Psoas muscle (tissue), 8 donors: ENCODE data around the gene ZBTB7C. TPM values are rescaled to one million over a fixed set of nuclear protein-coding genes. Genes with fewer than 3 reads are reported as not detected.
"Not testable (repeated sequence)": the region's sequence is repeated elsewhere in the genome, so short reads cannot be mapped to it uniquely, and the experiment has no call there.

Source experiments
- ATAC-seq, 4 donors: fragments of 200-7000 bp; cut with Tn5 transposase; one replicate each; pipeline ENCODE4 v1.9.1; 2020; ENCODE audit warnings: moderate library complexity in 3 of 4, mild to moderate bottlenecking in 2 of 4
- DNase-seq, 2 donors: peaks; one replicate each; pipeline ENCODE4 v3.0.0-alpha.2; 2020
- H3K27ac ChIP-seq: fragments of 200-600 bp; one replicate; pipeline ENCODE4 v1.8.0; 2022
- H3K27me3 ChIP-seq, 3 donors: fragments of 200-600 bp in 1 of 3; one replicate each; pipeline versions ENCODE4 v1.6.1 to v1.8.0; 2013 to 2022; ENCODE audit warnings: low read length in 2 of 3, mild to moderate bottlenecking in 2 of 3, moderate library complexity in 1 of 3; ENCODE audit not compliant: insufficient read depth in 3 of 3
- H3K36me3 ChIP-seq, 2 donors: fragments of 200-600 bp in 1 of 2; one replicate each; pipeline versions ENCODE4 v1.6.1 to v1.8.0; 2013 to 2022; ENCODE audit warnings: low read depth in 1 of 2, mild to moderate bottlenecking in 1 of 2, moderate library complexity in 1 of 2; ENCODE audit not compliant: insufficient read depth in 1 of 2
- H3K4me1 ChIP-seq: fragments of 200-600 bp; one replicate; pipeline ENCODE4 v1.8.0; 2022
- H3K4me3 ChIP-seq: fragments of 200-600 bp; one replicate; pipeline ENCODE4 v1.8.0; 2022; ENCODE audit warnings: mild to moderate bottlenecking
- H3K9me3 ChIP-seq: fragments of 200-600 bp; one replicate; pipeline ENCODE4 v1.8.0; 2022
- WGBS, 3 donors: extraction: QIAGEN DNeasy Blood & Tissue Kit; methylation state at CpG; one replicate each; pipeline versions ENCODE4 v1.1.6 to v1.1.7; 2013; 5-methylcytosine and 5-hydroxymethylcytosine counted together
- intact Hi-C, 2 donors: fragments of 100-400 bp; cut with DNase I; formaldehyde crosslinking; loops; one replicate each; pipeline versions ENCODE4 v1.11.0 to v1.14.2; 2022
- polyA plus RNA-seq, 3 donors: library from polyadenylated mRNA; stranded (reverse); fragments of 200-250 nt; gene quantifications; one replicate each; pipeline ENCODE4 v1.2.3, GENCODE V29; 2013
- total RNA-seq, 4 donors: library from RNA; stranded (reverse); fragmentation: NEBNext Ultra II Directional in 2 of 4; extraction: Animal tissue kit (Norgen Biotek cat#: 25700) in 2 of 4; gene quantifications; one replicate each; pipeline versions ENCODE4 v1.2.1 to v1.2.4, GENCODE V29; 2021 to 2023
- TF ChIP-seq, protein P1 (sequence below): fragments of 200-600 bp; IDR thresholded peaks from one replicate; pipeline ENCODE4 v1.8.0; 2022; ENCODE audit warnings: antibody characterized with exemption
- donor health status: healthy with polysubstance abuse.
- donor health status: DM: no; HTN: no; CAD: no; lungs with moderate emphysema.
- donor health status: Bipolar disorder and iron deficiency.
- donor health status: healthy.
- donor health status: DM: yes; HTN: yes; CAD: no.
- donor health status: DM: no; HTN: no; CAD: no.
- donor health status: DM: no; HTN: no; CAD: no.
- donor health status: DM: yes; HTN: yes; CAD: no.

The ZBTB7C gene
- total and polyA plus RNA-seq, 7 donors, result 0.34 to 2.9 (median 0.78) TPM

DNA sequence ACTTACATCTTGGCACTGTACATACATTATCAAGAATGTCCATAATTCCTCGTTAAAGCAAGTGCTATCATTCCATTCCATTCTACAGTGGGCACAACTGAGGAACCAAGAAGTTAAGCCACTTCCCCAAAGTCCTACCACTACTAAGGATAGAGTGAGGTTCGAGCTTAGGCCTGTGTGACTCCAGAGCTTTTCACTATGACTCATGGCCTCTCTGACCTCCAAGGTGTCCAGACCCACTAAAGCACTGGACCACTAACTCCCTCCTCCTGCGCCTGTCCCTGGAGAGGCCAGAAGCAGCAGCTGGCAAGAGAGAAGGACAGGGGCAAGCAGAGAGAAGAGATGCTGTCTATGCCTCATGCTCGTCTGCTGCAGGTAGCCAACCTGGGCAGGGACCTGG lies 117.0 kb downstream of the ZBTB7C start:
- Histone ChIP-seq H3K36me3 (no peaks in the 10 kb centered on the region), H3K4me1 (peaks cover 25% of the 10 kb centered on the region), H3K27ac (no peak overlapping the region), H3K9me3 (no peaks in the 10 kb centered on the region), H3K4me3 (no peak overlapping the region), H3K27me3 (no peaks in the 10 kb centered on the region)
- intact Hi-C loops, result loop anchor here in 1 of 2 donors (5.0 kb wide), 1 partner anchor 120 kb away; no protein-coding TSS in a partner anchor
- no peak for ATAC-seq
- 90 to 94% (median 94%) methylated on average over 4 of the region's 4 CpGs for WGBS, 3 donors
- no peak for DNase-seq
- TF ChIP-seq, protein P1, sequence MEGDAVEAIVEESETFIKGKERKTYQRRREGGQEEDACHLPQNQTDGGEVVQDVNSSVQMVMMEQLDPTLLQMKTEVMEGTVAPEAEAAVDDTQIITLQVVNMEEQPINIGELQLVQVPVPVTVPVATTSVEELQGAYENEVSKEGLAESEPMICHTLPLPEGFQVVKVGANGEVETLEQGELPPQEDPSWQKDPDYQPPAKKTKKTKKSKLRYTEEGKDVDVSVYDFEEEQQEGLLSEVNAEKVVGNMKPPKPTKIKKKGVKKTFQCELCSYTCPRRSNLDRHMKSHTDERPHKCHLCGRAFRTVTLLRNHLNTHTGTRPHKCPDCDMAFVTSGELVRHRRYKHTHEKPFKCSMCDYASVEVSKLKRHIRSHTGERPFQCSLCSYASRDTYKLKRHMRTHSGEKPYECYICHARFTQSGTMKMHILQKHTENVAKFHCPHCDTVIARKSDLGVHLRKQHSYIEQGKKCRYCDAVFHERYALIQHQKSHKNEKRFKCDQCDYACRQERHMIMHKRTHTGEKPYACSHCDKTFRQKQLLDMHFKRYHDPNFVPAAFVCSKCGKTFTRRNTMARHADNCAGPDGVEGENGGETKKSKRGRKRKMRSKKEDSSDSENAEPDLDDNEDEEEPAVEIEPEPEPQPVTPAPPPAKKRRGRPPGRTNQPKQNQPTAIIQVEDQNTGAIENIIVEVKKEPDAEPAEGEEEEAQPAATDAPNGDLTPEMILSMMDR, result no peak

DNA sequence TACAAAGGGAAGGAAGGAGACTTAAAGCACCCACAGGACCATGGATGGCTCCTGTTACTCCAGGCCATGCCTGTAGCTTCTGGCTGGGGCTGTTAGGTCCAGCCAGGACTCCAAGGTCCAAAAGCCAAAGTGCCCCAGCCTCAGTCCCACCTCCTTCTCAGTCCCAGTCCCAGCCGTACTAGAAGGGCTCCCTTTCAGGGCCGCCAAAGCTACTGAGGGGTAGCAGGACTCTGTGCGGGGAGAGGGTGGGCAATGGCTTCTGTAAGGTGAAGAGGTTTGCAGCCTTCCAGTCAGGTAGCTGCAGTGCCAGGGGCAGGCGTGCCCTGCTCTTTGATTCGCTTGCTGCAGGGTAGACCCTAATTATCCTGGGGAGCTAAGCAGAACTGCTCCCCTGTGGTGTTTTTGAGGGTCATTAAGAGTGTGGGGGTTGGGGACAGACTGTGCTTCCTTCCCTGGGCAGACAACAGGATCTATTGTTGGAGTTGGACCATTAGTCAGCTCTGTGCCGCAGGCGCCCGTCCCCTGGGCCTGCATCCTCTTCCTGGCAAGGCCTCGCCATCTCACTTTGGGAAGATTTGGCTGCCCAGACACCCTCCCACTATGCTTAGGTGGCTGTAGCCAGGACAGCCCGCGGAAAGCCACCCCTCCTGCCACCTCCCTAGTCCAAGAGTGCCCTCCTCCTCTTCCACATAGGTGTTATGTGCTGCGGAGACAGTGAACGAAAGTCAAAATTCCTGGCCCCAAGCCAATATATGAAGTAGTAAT lies 118.8 kb downstream of the ZBTB7C start:
- Histone ChIP-seq H3K36me3 (no peaks in the 10 kb centered on the region), H3K9me3 (no peaks in the 10 kb centered on the region), H3K4me1 (peaks cover 17% of the 10 kb centered on the region), H3K4me3 (no peak overlapping the region), H3K27ac (no peak overlapping the region), H3K27me3 (no peaks in the 10 kb centered on the region)
- 57 to 81% (median 72%) methylated on average over 11 to 13 of the region's 13 CpGs for WGBS, 3 donors
- TF ChIP-seq, protein P1, result no peak
- ATAC-seq, result no peak
- intact Hi-C loops, result loop anchor here in 1 of 2 donors (5.0 kb wide), 1 partner anchor 122 kb away; no protein-coding TSS in a partner anchor
- no peak for DNase-seq

DNA sequence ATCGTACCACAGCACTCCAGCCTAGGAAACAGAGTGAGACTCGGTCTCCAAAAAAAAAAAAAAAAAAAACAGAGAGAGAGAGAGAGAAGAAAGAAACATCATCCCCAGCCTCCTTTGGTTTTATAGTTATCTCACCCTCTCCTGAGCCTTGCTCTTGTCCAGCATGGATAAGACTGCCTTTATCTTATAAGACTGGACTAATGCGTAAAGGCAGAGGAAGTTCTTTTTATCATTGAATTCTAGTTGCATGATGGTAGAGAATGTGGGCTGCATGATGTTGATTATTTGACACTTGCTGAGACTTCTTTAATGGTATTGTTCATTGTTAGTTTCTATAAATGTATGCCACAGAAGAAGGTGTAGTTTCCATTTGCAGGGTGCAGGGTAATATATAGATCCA lies 124.4 kb downstream of the ZBTB7C start:
- 95 to 98% (median 95%) methylated on average over 3 of the region's 3 CpGs for WGBS, 3 donors
- H3K4me1 ChIP-seq, result no peaks in the 10 kb centered on the region
- DNase-seq (no peak), ATAC-seq (no peak)
- intact Hi-C loops, result no loop called here
- no peak overlapping the region for H3K27ac ChIP-seq
- H3K4me3 ChIP-seq, result no peak overlapping the region
- H3K9me3 ChIP-seq, result peaks cover 6% of the 10 kb centered on the region
- H3K36me3 ChIP-seq, result no peaks in the 10 kb centered on the region
- TF ChIP-seq, protein P1, result no peak
- no peaks in the 10 kb centered on the region for H3K27me3 ChIP-seq

DNA sequence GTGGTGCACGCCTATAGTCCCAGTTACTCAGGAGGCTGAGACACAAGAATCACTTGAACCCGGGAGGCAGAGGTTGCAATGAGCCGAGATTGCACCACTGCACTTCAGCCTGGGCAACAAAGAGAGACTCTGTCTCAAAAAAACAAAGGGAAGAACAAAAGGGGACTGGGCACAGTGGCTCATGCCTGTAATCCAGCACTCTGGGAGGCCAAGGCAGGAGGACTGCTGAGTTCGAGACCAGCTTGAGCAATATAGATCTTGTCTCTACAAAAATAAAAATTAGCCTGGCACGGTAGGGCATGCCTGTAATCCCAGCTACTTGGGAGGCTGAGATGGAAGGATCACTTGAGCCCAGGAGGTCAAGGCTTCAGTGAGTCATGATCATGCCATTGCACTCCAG lies 125.2 kb downstream of the ZBTB7C start:
- ATAC-seq, H3K4me1 ChIP-seq, DNase-seq, H3K4me3 ChIP-seq, H3K27ac ChIP-seq, intact Hi-C loops, H3K27me3 ChIP-seq, H3K36me3 ChIP-seq, H3K9me3 ChIP-seq: not testable (repeated sequence)
- 92 to 96% (median 93%) methylated on average over 5 of the region's 5 CpGs for WGBS, 3 donors

DNA sequence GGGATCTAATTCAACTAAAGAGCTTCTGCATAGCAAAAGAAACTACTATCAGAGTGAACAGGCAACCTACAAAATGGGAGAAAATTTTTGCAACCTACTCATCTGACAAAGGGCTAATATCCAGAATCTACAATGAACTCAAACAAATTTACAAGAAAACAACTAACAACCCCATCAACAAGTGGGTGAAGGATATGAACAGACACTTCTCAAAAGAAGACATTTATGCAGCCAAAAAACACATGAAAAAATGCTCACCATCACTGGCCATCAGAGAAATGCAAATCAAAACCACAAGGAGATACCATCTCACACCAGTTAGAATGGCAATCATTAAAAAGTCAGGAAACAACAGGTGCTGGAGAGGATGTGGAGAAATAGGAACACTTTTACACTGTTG lies 127.7 kb downstream of the ZBTB7C start:
- H3K27me3 ChIP-seq, H3K4me3 ChIP-seq, H3K27ac ChIP-seq, H3K36me3 ChIP-seq, DNase-seq, intact Hi-C loops, ATAC-seq, H3K9me3 ChIP-seq, H3K4me1 ChIP-seq: not testable (repeated sequence)

DNA sequence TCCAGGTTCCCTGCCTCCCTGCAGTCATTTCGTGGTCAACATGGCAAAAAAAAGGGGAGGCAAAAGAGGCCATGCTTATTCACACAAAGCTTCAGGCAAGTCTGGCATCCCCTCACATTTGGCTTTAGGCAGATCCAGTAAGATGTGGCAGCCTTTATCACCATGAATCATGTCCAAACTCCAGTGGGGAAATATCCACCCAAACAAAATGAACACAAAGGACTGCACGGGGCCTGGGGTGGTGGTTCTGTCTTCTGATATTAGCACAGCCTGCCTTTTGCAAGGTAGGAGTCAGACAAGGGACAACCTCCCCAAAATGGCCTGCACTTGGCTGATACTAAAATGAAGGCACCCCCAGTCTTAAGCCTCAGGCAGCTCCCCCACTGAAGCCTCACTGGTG lies 129.9 kb downstream of the ZBTB7C start:
- WGBS, 3 donors, result 49 to 65% (median 49%) methylated on average over 2 of the region's 2 CpGs
- TF ChIP-seq, protein P1, result no peak
- H3K4me3 ChIP-seq, result no peak overlapping the region
- ATAC-seq (no peak), DNase-seq (no peak)
- peaks cover 1% of the 10 kb centered on the region for H3K4me1 ChIP-seq
- H3K27ac ChIP-seq, result no peak overlapping the region
- no peaks in the 10 kb centered on the region for H3K27me3 ChIP-seq
- H3K36me3 ChIP-seq, result no peaks in the 10 kb centered on the region
- intact Hi-C loops, result no loop called here
- no peaks in the 10 kb centered on the region for H3K9me3 ChIP-seq
